BLaER1 treated with 17β-estradiol and CSF1 and Interleukin-3, amounts not matched to agents 10 nM and 100 nM (cell line): ENCODE results near the gene SDK1.
A peak's percentile ranks its signal among the peaks of the same experiment; 100 is the strongest.

ENCODE experiments used
- H3K27ac ChIP-seq, 11 experiments: shearing (Covaris generic); formaldehyde crosslinking; 2 replicates each; pipeline ENCODE4 v1.8.1; 2022
- H3K27me3 ChIP-seq, 11 experiments: shearing (Covaris generic); formaldehyde crosslinking; 2 replicates each; pipeline ENCODE4 v1.8.1; 2022
- H3K36me3 ChIP-seq, 11 experiments: shearing (Covaris generic); formaldehyde crosslinking; 2 replicates each; pipeline ENCODE4 v1.8.1; 2022
- H3K4me1 ChIP-seq, 10 experiments: shearing (Covaris generic); formaldehyde crosslinking; 2 replicates each; pipeline ENCODE4 v1.8.1; 2022
- H3K4me2 ChIP-seq, 11 experiments: shearing (Covaris generic); formaldehyde crosslinking; 2 replicates each; pipeline ENCODE4 v1.8.1; 2022
- H3K4me3 ChIP-seq, 10 experiments: shearing (Covaris generic); formaldehyde crosslinking; 2 replicates each; pipeline ENCODE4 v1.8.1; 2022
- H3K9ac ChIP-seq, 11 experiments: shearing (Covaris generic); formaldehyde crosslinking; 2 replicates each; pipeline ENCODE4 v1.8.1; 2022
- H3K9me3 ChIP-seq, 11 experiments: shearing (Covaris generic); formaldehyde crosslinking; replicated peaks in 1 of 11; 2 replicates each; pipeline ENCODE4 v1.8.1; 2022
- H4K20me1 ChIP-seq, 11 experiments: shearing (Covaris generic); formaldehyde crosslinking; 2 replicates each; pipeline ENCODE4 v1.8.1; 2022
- Cebpa-rat ChIP-seq, 11 experiments: shearing (Covaris generic); IDR thresholded peaks; 2 replicates each; pipeline ENCODE4 v1.8.1; 2022

Gene SDK1

GRCh38 chr7:3504384-3504783 is 203.3 kb downstream of the SDK1 start:
- TF ChIP-seq Cebpa-rat (IDR thresholded peaks at IDR 0.05), result no peak

GRCh38 chr7:3510101-3511020 is 209.3 kb downstream of the SDK1 start:
- H3K4me2 ChIP-seq, result peak overlapping the region; percentile 2 to 61 (median 33); a peak in 19 of 22 replicates
- no peaks in the 10 kb centered on the region for H3K36me3 ChIP-seq

More at GRCh38 chr7:3504384-3504783, 203.3 kb downstream of the SDK1 start:
- Histone ChIP-seq H3K4me2 (no peak overlapping the region), H4K20me1 (no peaks in the 10 kb centered on the region), H3K36me3 (no peaks in the 10 kb centered on the region), H3K4me1 (no peaks in the 10 kb centered on the region), H3K4me3 (no peak overlapping the region), H3K27ac (no peak overlapping the region), H3K27me3 (no peaks in the 10 kb centered on the region), H3K9me3 (peaks cover 34 to 57% (median 45%) of the 10 kb centered on the region in 11 experiments), H3K9ac (no peak overlapping the region)

GRCh38 chr7:3517344-3517743 is 216.3 kb downstream of the SDK1 start:
- no peak overlapping the region for H3K27ac ChIP-seq
- TF ChIP-seq Cebpa-rat (IDR thresholded peaks at IDR 0.05), result no peak

More at GRCh38 chr7:3510101-3511020, 209.3 kb downstream of the SDK1 start:
- H3K4me1 ChIP-seq, result peaks cover 7 to 16% (median 14%) of the 10 kb centered on the region in 10 experiments; a peak in 19 of 20 replicates
- no peaks in the 10 kb centered on the region for H4K20me1 ChIP-seq
- no peak overlapping the region for H3K9ac ChIP-seq
- H3K9me3 ChIP-seq, result peaks cover 14 to 26% (median 23%) of the 10 kb centered on the region in 11 experiments
- H3K4me3 ChIP-seq, result no peak overlapping the region
- no peaks in the 10 kb centered on the region for H3K27me3 ChIP-seq
- H3K27ac ChIP-seq, result no peak overlapping the region
- no peak for TF ChIP-seq Cebpa-rat (IDR thresholded peaks at IDR 0.05)

GRCh38 chr7:3518546-3518945 is 217.5 kb downstream of the SDK1 start:
- H3K4me3 ChIP-seq, result no peak overlapping the region
- no peaks in the 10 kb centered on the region for H3K9me3 ChIP-seq
- H3K4me1 ChIP-seq, result peaks cover 0 to 7% (median 0%) of the 10 kb centered on the region in 10 experiments; a peak in 1 of 20 replicates
- H3K36me3 ChIP-seq, result no peaks in the 10 kb centered on the region
- H3K4me2 ChIP-seq, result no peak overlapping the region
- TF ChIP-seq Cebpa-rat (IDR thresholded peaks at IDR 0.05), result no peak
- H3K27ac ChIP-seq, result no peak overlapping the region
- H3K27me3 ChIP-seq, result no peaks in the 10 kb centered on the region
- no peak overlapping the region for H3K9ac ChIP-seq
- H4K20me1 ChIP-seq, result no peaks in the 10 kb centered on the region

More at GRCh38 chr7:3517344-3517743, 216.3 kb downstream of the SDK1 start:
- H3K9me3 ChIP-seq, result no peaks in the 10 kb centered on the region
- no peaks in the 10 kb centered on the region for H3K36me3 ChIP-seq
- no peak overlapping the region for H3K4me2 ChIP-seq
- no peak overlapping the region for H3K4me3 ChIP-seq
- no peaks in the 10 kb centered on the region for H3K27me3 ChIP-seq
- H4K20me1 ChIP-seq, result no peaks in the 10 kb centered on the region
- H3K4me1 ChIP-seq, result peaks cover 0 to 7% (median 0%) of the 10 kb centered on the region in 10 experiments; a peak in 1 of 20 replicates
- no peak overlapping the region for H3K9ac ChIP-seq

- H4K20me1 ChIP-seq, result no peaks in the 10 kb centered on the region
Measured at GRCh38 chr7:3520206-3520605, 219.2 kb downstream of the SDK1 start.

GRCh38 chr7:3527496-3528124 is 226.6 kb downstream of the SDK1 start:
- no peak overlapping the region for H3K4me3 ChIP-seq
- H3K9me3 ChIP-seq, result no peaks in the 10 kb centered on the region
- no peak overlapping the region for H3K27ac ChIP-seq
- H3K27me3 ChIP-seq, result no peaks in the 10 kb centered on the region
- peaks cover 8 to 26% (median 19%) of the 10 kb centered on the region in 10 experiments; a peak in 17 of 20 replicates for H3K4me1 ChIP-seq
- no peaks in the 10 kb centered on the region for H3K36me3 ChIP-seq
- TF ChIP-seq Cebpa-rat (IDR thresholded peaks at IDR 0.05), result no peak
- H3K4me2 ChIP-seq, result peak overlapping the region in 5 of 11 experiments; percentile 6 to 50 (median 23); a peak in 3 of 22 replicates
- H4K20me1 ChIP-seq, result no peaks in the 10 kb centered on the region; a peak in 1 of 22 replicates
- no peak overlapping the region for H3K9ac ChIP-seq

More at GRCh38 chr7:3520206-3520605, 219.2 kb downstream of the SDK1 start:
- Histone ChIP-seq H3K27me3 (no peaks in the 10 kb centered on the region), H3K9me3 (no peaks in the 10 kb centered on the region), H3K4me2 (no peak overlapping the region), H3K36me3 (no peaks in the 10 kb centered on the region), H3K4me3 (no peak overlapping the region), H3K27ac (no peak overlapping the region), H3K9ac (no peak overlapping the region), H3K4me1 (peaks cover 0 to 7% (median 0%) of the 10 kb centered on the region in 10 experiments; a peak in 1 of 20 replicates)
- no peak for TF ChIP-seq Cebpa-rat (IDR thresholded peaks at IDR 0.05)

GRCh38 chr7:3533040-3533439 is 232.0 kb downstream of the SDK1 start:
- no peak for TF ChIP-seq Cebpa-rat (IDR thresholded peaks at IDR 0.05)
- Histone ChIP-seq H3K9ac (no peak overlapping the region), H3K27ac (no peak overlapping the region), H4K20me1 (no peaks in the 10 kb centered on the region), H3K4me1 (peaks cover 0 to 9% (median 6%) of the 10 kb centered on the region in 10 experiments; a peak in 10 of 20 replicates), H3K27me3 (no peaks in the 10 kb centered on the region), H3K4me2 (no peak overlapping the region), H3K36me3 (no peaks in the 10 kb centered on the region), H3K9me3 (no peaks in the 10 kb centered on the region), H3K4me3 (no peak overlapping the region)

GRCh38 chr7:3537210-3537875 is 236.3 kb downstream of the SDK1 start:
- Histone ChIP-seq H3K36me3 (no peaks in the 10 kb centered on the region), H3K27ac (no peak overlapping the region), H3K4me1 (no peaks in the 10 kb centered on the region), H3K9ac (no peak overlapping the region), H3K27me3 (no peaks in the 10 kb centered on the region), H3K4me3 (no peak overlapping the region), H4K20me1 (no peaks in the 10 kb centered on the region), H3K9me3 (no peaks in the 10 kb centered on the region), H3K4me2 (no peak overlapping the region)
- TF ChIP-seq Cebpa-rat (IDR thresholded peaks at IDR 0.05), result no peak

GRCh38 chr7:3538041-3538440 is 237.0 kb downstream of the SDK1 start:
- Histone ChIP-seq H3K4me3 (no peak overlapping the region), H3K4me2 (no peak overlapping the region), H3K4me1 (no peaks in the 10 kb centered on the region), H3K9me3 (no peaks in the 10 kb centered on the region), H4K20me1 (no peaks in the 10 kb centered on the region), H3K27me3 (no peaks in the 10 kb centered on the region), H3K27ac (no peak overlapping the region), H3K36me3 (no peaks in the 10 kb centered on the region), H3K9ac (no peak overlapping the region)
- TF ChIP-seq Cebpa-rat (IDR thresholded peaks at IDR 0.05), result no peak
